Stimulated activated CD8-positive, alpha-beta memory T cell treated with anti-CD3 and anti-CD28 coated beads, Interleukin-12 subunit alpha, Interleukin-12 subunit beta, amount 100 ng/mL, for 4 hours (primary cell): ENCODE results near the gene MKLN1.
A peak's percentile ranks its signal among the peaks of the same experiment; 100 is the strongest.
"Not testable (repeated sequence)": the region's sequence is repeated elsewhere in the genome, so short reads cannot be mapped to it uniquely, and the experiment has no call there.

Source experiments
- DNase-seq: peaks from one replicate; pipeline ENCODE4 v3.0.0-alpha.2; 2020; ENCODE audit warnings: low read depth

The MKLN1 gene

GRCh38 chr7:131501930-131502685, 174.4 kb downstream of the MKLN1 start:
- DNase-seq, result no peak

DNA sequence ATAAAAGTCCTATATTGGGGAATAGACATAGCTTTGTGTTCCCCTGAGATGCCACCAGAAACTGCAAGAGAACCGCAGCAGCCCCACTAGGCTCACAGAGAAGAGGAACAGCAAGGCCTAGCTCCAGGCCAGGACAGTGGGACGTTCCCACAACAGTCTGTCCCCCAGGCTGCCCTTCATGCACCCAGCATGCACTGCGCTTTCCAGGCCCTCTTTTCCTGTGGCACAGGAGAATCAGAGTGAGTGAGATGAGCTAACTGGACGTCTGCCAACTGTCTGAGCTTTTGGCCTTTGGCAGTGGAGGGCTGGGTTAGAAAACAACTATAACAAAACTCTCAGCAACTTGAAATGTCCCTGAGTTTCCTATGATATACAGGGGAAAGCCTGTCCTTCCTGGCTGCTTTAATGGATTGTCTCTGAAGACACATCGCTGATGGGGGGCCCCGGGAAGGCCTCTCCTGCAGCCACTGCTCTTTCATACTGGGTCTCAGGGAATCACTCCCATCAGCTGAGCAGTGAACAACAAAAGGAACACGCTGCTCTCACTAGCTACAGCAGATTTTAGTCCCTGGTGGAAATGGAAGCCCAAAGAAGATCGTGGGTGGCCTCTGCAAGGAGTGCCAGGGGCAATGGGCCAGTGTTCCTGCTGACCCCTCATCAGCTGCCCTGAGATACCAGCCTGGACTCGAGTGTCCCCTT, 175.3 kb downstream of the MKLN1 start:
- DNase-seq, result no peak

- no peak for DNase-seq
Measured at GRCh38 chr7:131503639-131504038, 176.0 kb downstream of the MKLN1 start.

DNA sequence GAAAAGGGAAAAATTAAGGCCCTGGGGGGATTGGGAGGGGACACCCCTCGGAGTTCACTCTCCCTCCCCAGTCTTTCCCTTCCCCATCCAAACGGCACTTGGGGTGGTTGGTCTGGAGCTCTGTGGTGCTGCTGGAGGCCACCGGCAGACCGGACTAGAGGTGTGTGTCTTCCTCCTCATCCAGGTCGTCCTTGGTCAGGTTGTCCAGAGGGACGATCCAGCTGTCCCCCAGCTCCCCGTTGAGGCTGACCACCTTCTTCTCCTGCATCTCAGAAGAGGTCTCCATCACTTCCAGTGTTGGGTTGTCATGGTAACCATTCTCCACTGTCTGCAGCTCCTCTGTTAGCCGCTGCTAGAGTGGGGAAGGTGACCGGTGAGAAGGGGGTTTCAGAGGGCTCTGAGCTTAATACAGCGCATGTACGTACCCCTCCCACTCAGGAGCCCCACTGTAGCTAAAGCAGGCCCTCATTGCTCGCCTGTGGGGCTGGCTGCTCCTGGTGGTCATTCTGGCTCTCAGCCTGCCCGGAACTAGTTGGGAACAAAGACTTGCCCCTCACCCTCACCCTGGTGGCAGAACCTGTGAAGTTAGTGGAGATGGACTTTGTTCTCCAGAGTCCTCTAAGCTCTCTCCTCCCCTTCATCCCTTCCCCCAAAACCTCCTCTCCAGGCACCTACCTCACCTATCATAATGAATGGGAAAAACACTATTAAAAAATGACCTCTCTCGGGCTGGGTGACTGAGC, 176.7 kb downstream of the MKLN1 start:
- no peak for DNase-seq

GRCh38 chr7:131505037-131505620, 177.5 kb downstream of the MKLN1 start:
- DNase-seq, result not testable (repeated sequence)

DNA sequence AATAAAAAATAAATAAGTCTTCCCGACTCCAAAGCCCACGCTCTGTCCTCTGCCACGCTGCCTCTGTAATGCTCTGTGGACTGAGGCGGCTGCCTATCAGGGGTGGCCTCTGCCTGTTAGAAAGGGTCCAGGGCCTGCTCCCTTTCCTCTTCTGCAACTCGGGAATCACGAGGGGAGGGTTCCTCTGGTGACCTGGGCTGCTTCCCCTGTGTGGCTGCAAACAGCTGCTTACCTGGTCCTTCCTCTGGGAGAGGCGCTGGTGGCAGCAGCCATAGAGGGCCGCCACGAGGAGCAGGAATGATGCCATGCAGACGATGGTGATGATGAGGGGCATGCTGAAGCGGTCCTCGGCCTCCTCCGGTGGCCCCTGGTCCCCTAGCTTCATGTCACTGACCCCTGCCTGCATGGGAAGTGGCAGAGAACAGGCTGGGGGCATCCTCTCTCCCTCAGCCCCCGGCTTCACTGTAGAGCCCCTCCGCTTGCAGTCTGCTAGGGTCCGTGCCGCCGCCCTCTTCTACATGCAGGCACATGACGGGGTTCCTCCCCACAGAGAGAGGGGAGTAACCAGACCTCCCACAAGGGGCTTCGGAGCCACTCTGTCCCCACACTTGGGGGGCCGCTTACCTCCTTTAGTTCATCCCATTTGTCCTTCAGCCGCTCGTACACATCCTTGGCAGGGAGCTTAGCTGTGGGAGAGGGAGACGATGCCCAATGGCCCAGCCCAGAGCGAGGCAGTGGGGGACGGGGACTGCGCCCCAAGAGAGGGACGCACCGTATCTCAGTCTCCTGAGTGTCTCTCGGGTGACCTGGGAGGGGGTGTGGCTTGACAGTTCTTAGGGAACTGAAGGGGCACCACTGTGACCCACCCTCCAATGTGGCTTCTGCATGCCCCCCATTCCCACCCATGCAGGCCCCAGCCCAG, 178.2 kb downstream of the MKLN1 start:
- no peak for DNase-seq

DNA sequence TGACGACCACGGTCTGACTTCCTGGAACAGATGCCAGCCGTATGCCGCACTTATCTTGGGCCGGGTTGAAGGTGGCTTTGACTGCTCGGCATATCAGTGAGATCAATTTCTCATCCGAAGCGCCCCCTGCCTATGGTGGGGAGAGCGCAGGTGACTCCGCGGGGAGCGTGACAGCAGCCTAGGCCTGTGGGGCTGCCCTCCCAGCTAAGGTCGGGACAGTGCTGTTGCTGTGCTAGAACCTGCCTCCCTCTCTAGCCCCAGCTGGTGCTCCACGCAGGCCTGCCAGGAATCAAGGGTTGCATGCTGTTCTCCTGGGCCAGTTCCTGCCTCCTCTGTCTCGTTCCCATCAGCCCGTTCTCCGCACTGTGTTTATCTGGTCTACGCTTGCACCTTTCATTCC, 178.9 kb downstream of the MKLN1 start:
- no peak for DNase-seq

- DNase-seq, result peak; percentile 52
Measured at GRCh38 chr7:131507592-131508331, 180.1 kb downstream of the MKLN1 start.

DNA sequence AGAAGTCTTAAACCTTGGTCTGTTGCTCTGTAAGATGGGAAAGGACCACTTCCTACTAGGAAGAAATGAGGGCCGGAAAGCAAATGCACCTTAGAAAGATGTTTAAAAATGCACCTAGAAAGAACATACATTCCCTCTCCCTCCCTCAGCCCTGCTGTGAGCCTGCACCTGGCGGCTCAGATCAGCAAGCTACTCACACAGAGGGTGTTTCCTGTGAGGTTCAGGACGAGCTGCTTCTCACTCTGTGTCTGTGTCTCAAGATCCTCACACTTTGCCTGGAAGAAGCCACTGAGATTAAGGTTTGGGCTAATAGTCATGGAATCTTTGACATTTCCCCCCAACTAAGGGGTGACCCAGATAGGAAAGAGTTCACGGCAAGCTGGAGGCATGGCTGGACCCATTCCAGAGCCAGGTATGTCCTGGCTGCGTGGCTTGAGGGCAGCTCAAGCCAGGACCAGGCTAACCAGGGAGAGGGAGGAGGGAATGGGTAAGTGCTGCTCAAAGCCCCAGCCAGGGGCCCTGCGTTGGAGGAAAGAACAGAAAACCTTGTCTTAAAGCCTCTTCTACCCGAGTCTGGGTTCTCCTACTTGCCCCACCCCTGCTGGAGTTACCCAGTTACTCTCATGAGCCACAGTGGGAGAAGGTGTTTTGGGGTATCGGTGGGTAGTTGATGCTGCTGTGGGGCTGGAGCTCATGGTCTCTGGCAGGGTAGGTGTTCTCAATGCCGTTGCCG, 181.2 kb downstream of the MKLN1 start:
- no peak for DNase-seq

DNA sequence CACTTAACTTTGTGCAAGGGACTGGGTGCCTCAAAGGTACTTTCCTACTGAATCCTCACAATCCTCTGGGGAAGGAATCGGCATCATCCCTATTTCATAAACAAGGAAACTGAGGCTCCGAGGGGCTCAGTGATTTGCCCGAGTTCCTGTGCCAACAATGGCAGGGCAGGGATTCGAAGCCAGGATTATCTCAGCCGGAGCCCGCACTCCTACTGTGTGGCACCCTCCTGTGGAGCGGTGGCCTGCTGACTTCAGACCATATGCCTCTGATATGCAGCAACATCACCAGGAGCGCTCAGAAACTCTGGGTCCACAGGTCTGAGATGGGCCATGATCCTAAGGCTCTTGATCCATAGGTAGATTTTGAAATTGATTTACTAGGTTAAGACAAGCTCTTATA, 182.1 kb downstream of the MKLN1 start:
- DNase-seq, result no peak

DNA sequence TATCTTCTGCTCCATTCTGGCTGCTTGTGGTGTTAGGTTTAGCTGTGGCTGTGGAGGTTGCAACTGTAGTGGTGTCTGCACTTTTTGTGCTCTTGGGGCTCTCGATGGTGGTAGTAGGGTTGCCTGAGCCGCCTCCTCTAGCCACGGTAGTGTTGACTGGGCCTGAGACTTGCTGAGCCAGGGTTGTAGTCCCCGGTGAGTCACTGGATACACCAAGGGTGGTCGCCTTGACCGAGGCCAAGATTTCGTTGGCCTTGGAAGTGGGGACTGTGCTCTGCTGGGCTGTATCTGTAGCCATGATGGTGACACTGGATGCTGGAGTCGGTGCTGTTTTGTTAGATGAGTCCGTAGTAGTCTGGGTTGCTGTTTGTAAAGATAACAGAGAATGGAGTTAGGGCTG, 183.4 kb downstream of the MKLN1 start:
- no peak for DNase-seq

- DNase-seq, result no peak
Measured at GRCh38 chr7:131511774-131512535, 184.3 kb downstream of the MKLN1 start.

DNA sequence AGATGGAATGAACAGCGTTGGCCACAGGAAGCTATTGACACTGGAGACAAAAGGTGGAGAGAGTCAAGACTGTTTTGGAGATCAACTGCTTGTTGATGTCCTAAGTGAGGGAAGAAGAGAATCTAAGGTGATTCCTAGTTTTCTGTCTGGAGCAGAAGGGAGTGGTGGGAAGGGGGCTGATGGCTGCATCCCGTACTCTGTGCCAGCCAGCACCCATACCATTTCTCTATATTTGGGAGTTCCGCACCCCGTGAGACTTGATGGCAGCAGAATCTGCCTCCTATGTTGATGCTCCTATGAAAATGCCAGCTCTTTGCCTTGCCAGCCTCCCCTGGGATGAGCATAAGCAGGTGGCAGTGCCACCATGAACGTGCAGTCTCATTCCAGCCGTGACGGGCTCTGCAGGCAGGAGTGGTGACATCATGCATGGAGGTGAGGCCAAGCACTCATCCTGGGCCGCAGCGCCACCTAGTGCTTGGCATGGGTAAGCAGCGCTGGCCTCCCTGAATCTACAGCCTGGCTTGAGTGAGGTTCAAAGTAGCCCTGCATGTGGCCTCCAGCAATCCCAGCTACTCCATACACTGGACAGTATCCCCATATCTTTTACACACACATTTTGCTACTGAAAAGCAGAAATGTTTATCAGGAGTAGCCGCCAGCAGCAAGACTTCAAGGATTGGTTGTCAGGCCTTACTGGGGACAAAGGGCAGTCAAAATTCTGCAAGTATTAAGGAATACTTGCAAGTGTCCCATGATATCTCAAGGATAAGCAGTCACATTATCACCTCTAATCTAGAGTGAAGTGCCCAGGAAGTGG, 185.8 kb downstream of the MKLN1 start:
- DNase-seq, result peak; percentile 50

- DNase-seq, result not testable (repeated sequence)
Measured at GRCh38 chr7:131515471-131515870, 187.8 kb downstream of the MKLN1 start.

DNA sequence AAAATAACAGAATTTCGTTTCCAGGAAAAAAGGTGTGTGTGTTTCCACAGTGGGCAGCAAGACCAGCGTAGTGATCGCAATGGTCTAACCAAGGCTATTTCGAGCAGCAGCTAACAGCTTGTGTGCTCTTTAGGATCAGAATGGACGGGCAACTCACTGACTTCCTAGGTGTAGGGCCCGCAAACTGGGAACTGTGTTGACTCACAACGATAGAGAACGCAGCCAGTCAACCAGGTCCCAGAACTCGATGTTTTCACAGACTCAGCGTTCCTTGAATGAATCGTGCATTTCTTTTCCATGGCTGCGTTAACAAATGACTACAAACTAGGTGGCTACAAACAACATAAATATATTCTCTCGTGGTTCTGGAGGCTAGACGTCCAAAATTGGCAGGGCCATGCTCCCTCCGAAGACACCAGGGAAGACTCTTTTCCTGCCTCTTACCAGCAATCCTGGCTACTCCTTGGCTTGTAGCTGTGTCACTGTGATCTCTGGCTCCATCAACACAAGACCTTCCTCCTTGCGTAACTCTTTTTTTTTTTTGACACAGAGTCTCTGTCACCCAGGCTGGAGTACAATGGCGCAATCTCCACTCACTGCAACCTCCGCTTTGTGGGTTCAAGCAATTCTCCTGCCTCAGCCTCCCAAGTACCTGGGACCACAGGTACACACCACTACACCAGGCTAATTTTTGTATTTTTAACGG, 189.7 kb downstream of the MKLN1 start:
- no peak for DNase-seq

GRCh38 chr7:131518626-131519025, 190.9 kb downstream of the MKLN1 start:
- DNase-seq, result no peak

DNA sequence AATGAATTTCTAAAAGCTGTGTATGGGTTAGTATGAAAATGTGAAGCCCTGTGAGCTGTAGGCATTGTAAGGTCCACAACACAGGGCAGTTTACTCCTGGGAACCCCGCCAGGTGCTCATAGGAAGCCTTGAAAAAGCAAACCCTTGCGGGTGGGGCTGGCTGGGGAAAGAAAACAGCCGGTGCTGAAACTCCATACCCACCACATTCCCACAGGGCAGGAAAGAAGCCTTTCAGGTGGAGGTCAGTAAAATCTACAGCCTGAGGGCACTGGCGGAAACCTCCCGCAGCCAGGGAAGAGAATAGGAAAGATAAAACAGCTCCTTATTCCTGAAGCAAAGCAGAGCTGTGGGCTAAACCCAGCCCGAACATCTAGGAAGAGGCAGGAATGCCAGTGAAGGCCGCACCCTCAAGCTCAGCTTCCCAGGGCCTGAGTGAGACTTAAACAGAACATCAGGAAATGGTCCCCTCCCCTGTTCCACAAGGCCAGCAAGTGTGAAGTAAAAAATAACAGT, 194.0 kb downstream of the MKLN1 start:
- DNase-seq, result no peak
